Fibroblast of lung (primary cell): Measurements from ENCODE around the gene RRAD.

ENCODE experiments used
- CTCF ChIP-seq, 2 donors: IDR thresholded peaks in 1 of 2; conservative IDR thresholded peaks in 1 of 2; 1 replicate in 1 of 2; 2 replicates in 1 of 2; pipeline ENCODE4 v1.5.1; 2011 to 2012; ENCODE audit warnings: low read length in 2 of 2, control low read depth in 1 of 2, inconsistent platforms in 1 of 2, low read depth in 1 of 2, mild to moderate bottlenecking in 1 of 2
- EZH2 ChIP-seq: IDR thresholded peaks from 2 replicates; pipeline ENCODE4 v1.5.1; 2012; ENCODE audit warnings: low read length, control low read depth, mild to moderate bottlenecking; ENCODE audit errors: missing control alignments

- TF ChIP-seq EZH2 (no peak), CTCF (conservative IDR thresholded peaks at IDR 0.05 in 1 of 2, IDR thresholded peaks at IDR 0.05 in 1 of 2; ENCODE audit: low read depth in 1 of 2, low read length in 2 of 2) (no peak)
These were observed 27.1 kb downstream of the RRAD start for GRCh38 chr16:66898207-66898606.
